Left lobe of liver (tissue), 2 donors: Measurements from ENCODE around the gene SLC26A3. TPM values are rescaled to one million over a fixed set of nuclear protein-coding genes. Genes with fewer than 3 reads are reported as not detected.

Experiments
- ATAC-seq: fragments of 200-7000 bp; cut with Tn5 transposase; one replicate; pipeline ENCODE4 v1.9.1; 2020; ENCODE audit warnings: mild to moderate bottlenecking, moderate library complexity
- DNase-seq: peaks from one replicate; pipeline ENCODE4 v3.0.0-alpha.2; 2020; ENCODE audit warnings: low spot score
- total RNA-seq: library from RNA; stranded (reverse); gene quantifications from one replicate; pipeline ENCODE4 v1.2.1, GENCODE V29; 2021
- donor health status: DM: no; HTN: no; CAD: no; lungs with moderate emphysema.
- donor health status: DM: no; HTN: yes; CAD: no.

The SLC26A3 gene
- total RNA-seq, 1 donor from 2014 or later = 0.93 TPM

DNA sequence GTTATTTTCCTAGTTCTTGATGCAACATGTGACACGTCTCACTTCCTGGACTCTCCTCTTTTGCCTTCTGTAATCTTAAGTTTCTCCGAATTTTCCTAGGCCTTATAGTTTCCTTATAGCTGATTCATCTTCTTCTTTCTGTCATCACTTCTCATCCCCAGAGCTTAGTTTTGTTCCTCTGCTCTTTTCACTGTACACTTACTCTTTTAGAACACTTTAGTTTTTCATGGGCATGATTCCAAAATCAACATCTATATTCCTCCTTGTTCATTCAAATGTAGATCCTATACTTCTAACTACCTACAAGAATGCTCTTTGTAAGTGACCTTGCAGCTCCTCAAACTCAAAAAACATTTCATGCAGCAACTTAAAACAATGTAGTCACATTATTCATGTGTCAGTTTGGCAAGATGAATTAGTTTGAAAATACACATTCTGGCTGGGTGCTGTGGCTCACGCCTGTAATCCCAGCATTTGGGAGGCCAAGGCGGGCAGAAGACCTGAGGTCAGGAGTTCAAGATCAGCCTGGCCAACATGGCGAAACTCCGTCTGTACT, 13.1 kb upstream of the SLC26A3 start:
- ATAC-seq = no peak

GRCh38 chr7:107815254-107815882, 12.3 kb upstream of the SLC26A3 start:
- ATAC-seq (no peak), DNase-seq (no peak)

More for the DNA sequence above, 13.1 kb upstream of the SLC26A3 start:
- DNase-seq = no peak

GRCh38 chr7:107813524-107813923, 10.5 kb upstream of the SLC26A3 start:
- no peak for ATAC-seq
- no peak for DNase-seq

GRCh38 chr7:107811934-107812333, 8.9 kb upstream of the SLC26A3 start:
- no peak for DNase-seq
- no peak for ATAC-seq

- no peak for DNase-seq
- no peak for ATAC-seq
Measured at GRCh38 chr7:107810626-107811025, 7.6 kb upstream of the SLC26A3 start.

- no peak for ATAC-seq
- no peak for DNase-seq
Measured at GRCh38 chr7:107809179-107809578, 6.2 kb upstream of the SLC26A3 start.

DNA sequence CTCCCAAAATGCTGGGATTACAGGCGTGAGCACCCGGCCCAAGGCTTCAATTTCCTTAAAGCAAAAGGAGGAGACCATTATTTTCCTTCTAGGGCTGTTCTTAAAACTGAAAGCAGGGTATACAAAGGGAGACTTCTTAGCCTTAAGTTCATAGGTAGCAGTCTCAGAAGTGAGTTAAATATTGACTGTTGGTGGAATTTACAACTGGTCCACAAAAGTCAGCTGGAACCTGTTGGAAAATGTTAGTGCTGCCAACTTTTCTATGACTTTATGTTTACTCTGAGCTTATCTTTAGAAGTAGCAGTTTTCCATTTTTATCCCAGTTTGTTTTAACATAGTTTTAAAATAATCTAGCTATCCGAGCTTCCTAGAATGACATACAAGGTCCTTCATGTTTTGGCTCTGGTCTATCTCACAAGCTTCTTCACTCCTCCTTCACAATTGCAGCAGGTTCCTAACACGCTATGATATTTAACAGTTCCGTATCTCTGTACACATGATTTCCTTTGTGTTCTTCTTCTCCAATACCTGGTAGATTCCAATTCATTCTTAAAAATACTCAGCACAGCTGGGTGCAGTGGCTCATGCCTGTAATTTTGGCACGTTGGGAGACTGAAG, 3.3 kb downstream of the SLC26A3 start:
- ATAC-seq = peak; percentile 87
- no peak for DNase-seq

DNA sequence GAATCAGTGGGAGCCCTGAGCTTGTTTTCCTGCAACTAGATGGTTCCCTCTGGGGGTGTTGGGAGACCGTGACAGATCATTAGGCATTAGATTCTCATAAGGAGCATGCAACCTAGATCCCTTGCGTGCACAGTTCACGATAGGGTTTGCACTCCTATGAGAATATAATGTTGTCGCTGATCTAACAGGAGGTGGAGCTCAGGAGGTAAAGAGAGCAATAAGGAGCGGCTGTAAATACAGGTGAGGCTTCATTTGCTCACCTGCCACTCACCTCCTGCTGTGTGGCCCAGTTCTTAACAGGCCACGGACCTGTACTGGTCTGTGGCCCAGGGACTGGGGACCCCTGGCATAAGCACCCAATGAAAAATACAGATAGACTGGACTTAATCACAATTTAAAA, 10.7 kb downstream of the SLC26A3 start:
- ATAC-seq (no peak), DNase-seq (no peak)

DNA sequence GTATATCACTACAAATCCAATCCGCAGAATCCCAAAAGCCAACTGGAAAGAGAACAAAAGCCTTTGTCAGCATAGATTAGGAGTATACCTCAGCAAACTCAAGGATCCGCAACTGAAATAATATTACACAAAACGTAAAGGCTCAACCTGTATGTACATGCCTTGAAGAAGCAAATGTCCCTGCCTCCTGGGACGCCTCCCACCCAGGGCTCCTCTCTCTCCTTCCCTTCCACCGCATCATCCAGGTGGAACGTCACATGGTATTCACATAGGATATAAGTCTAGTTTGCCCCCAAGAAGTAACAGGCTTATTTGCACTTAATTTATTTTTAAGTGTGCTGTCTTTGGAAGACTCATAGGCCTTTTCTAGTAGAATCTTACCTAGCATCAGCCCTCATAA, 13.4 kb downstream of the SLC26A3 start:
- DNase-seq = no peak

DNA sequence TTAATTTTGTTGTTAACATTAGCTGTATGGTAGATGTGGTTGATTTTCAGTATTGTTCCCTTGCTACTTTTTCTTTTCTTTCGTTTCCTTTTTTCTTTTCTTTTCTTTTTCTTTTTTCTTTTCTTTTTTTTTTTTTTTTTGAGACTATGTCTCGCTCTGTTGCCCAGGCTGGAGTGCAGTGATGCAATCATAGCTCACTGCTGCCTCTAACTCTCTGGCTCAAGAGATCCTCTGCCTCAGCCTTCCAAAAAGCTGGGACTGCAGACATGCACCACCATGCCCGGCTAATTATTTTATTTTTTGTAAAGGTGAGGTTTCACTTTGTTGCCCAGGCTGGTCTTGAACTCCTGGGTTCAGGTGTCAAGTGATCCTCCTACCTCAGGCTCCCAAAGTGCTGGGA, 14.4 kb downstream of the SLC26A3 start:
- no peak for ATAC-seq
- no peak for DNase-seq

More for the DNA sequence above, 13.4 kb downstream of the SLC26A3 start:
- no peak for ATAC-seq

GRCh38 chr7:107788216-107788615, 14.8 kb downstream of the SLC26A3 start:
- DNase-seq (no peak), ATAC-seq (no peak)

DNA sequence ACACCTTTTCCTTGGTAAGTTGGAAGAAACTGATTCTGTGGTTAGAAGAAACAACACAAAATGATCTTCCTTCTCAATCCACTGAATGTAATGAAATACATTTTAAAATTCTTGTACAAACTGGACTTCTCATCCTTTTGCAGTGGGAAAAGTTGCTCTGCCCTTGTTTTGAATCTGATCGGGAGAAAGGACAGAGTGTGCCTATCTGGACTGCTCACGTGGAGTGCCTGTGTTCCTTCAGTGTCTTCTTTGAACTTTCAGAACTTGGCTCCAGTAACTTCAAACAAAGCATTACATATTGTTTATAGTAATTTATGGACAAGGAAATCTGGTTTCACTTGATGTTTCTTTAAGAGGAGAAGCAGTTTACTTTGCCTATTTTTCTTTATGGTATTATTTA, 17.1 kb downstream of the SLC26A3 start:
- DNase-seq (no peak), ATAC-seq (peak; percentile 38)

DNA sequence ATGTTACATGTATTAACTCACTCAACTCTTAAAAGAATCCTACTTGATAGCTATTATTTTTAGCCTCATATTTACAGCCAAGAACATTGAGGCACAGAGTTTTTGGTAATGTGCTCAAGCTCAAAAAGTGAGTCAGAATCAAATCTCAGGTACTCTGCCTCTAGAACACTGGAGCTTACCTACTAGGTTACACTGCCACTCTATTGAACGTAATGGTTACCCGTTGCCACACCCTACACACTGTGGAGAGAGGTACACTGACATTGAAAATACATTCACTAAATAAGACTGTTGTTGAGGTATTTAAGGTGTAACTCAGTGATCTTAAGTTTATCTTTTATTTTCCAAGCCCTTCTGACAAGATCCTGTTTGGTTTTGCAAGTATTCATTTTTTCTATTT, 17.9 kb downstream of the SLC26A3 start:
- ATAC-seq = no peak

GRCh38 chr7:107783648-107784047, 19.4 kb downstream of the SLC26A3 start:
- no peak for ATAC-seq
- no peak for DNase-seq

More for the DNA sequence above, 17.9 kb downstream of the SLC26A3 start:
- DNase-seq = no peak

DNA sequence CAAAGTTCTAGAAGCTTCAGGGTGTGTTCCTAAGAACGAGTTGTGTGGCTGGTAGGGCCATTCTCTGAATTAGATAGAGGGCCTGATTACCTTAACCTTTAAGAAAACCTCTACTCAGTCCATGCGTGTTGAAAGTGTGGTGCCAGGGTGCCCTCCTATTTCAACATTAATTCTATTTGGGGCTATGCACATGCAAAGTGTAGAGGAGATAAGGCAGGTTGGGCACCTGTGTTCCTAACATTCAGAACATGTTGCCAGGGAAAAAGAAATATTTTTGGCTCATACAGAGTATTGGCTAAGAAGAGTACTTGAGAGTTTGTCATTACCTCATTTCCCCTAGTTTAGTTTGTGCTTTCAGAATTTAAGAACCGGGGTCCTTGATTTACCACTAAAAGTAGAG, 20.6 kb downstream of the SLC26A3 start:
- DNase-seq (no peak), ATAC-seq (peak; percentile 39)

DNA sequence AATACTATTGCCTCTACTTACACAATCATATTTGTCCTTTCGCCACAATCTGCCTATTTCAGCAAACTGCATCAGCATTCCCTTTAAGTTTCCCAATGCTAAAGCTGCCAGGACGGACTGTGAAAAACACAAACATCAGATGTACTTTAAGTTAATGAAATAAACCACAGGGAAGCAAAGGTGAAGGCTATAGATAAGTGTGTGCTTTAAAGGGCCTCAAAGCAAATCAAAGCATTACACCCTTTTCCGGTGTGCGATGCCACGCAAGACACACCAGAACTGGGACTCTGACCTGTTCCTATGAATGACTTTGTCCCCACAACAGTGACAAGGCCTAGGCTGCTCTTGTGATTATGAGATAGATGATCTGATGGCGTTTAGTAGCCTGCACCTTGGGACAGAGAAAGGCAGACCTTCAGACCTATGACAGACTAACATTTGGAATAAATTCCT, 23.4 kb downstream of the SLC26A3 start:
- DNase-seq = peak; percentile 69
- peak; percentile 77 for ATAC-seq

- peak; percentile 59 for DNase-seq
- ATAC-seq = peak; percentile 68
Measured at GRCh38 chr7:107778283-107778682, 24.7 kb downstream of the SLC26A3 start.

GRCh38 chr7:107777702-107778101, 25.3 kb downstream of the SLC26A3 start:
- no peak for DNase-seq
- ATAC-seq = no peak

DNA sequence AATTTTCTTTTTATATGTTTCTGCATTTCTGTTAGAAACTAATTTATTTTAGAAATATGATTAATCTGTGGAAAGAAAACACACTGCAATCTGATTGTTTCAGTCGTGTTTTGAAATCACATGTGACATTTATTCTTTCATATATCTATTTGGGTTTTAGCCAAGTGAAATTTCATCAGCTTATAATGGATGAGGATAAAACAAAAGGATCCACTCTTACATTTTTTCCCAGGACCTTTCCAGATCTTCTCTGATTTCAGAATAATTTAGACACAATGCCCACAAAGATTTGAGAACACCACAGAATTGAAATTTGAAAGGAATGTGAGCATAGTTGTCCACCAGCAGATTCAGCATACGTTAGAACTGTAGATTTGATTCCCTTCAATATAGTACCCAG, 30.0 kb downstream of the SLC26A3 start:
- no peak for ATAC-seq
- DNase-seq = no peak

DNA sequence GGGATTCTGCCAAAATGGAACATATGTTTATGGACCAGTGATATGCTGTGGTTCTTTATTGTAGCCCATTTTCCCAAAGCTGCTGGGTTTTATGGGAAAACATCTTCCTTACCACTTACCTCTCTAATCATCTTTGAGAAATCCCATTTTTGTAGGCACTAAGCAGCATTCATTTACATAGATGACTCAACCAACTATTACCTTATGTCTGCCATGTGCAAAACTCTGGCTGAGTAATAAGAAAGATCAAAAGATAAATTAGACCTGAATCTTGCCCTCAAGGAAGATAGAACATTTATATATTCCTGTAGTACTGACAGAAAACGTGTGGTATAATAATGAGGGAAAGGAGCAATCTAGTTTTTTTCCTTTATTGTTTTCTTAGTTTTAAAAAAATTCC, 34.8 kb downstream of the SLC26A3 start:
- DNase-seq (no peak), ATAC-seq (no peak)

DNA sequence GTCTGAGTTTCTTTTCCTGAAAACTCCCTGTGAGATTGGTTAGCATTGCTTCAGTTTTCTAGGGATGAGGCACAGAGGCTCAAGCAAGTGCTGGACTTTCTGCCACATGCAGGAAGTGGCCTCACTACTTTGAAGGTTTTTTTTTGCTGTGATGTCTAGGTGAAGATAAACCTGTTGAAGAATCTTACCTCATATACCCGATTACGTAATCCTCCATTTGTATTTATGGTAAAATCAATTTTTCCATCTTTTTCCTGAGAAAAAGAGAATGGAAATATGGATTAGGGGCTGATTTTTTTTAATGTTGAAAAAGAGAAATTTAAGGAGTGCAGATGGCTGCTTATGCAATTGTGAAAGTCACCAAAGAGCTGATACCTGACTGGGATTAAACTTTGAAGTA, 35.6 kb downstream of the SLC26A3 start:
- no peak for DNase-seq
- no peak for ATAC-seq

DNA sequence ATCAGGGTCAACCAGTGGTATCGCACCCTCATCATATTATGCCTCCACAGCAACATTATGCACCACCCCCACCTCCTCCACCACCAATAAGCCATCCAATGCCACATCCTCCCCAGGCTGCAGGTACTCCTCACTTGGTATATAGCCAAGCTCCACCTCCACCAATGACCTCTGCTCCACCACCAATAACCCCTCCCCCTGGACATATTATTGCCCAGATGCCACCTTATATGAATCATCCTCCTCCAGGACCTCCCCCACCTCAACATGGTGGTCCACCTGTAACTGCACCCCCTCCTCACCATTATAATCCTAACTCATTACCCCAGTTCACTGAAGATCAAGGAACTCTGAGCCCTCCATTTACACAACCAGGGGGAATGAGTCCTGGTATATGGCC, 44.4 kb downstream of the SLC26A3 start:
- ATAC-seq (peak; percentile 24), DNase-seq (no peak)
